HCEC 1CT (cell line): ENCODE data around the gene AK2.
"Not testable (repeated sequence)": the region's sequence is repeated elsewhere in the genome, so short reads cannot be mapped to it uniquely, and the experiment has no call there.

Experiments used
- DNase-seq: peaks from one replicate; pipeline ENCODE4 v3.0.0-alpha.2; 2017

AK2 gene

DNA sequence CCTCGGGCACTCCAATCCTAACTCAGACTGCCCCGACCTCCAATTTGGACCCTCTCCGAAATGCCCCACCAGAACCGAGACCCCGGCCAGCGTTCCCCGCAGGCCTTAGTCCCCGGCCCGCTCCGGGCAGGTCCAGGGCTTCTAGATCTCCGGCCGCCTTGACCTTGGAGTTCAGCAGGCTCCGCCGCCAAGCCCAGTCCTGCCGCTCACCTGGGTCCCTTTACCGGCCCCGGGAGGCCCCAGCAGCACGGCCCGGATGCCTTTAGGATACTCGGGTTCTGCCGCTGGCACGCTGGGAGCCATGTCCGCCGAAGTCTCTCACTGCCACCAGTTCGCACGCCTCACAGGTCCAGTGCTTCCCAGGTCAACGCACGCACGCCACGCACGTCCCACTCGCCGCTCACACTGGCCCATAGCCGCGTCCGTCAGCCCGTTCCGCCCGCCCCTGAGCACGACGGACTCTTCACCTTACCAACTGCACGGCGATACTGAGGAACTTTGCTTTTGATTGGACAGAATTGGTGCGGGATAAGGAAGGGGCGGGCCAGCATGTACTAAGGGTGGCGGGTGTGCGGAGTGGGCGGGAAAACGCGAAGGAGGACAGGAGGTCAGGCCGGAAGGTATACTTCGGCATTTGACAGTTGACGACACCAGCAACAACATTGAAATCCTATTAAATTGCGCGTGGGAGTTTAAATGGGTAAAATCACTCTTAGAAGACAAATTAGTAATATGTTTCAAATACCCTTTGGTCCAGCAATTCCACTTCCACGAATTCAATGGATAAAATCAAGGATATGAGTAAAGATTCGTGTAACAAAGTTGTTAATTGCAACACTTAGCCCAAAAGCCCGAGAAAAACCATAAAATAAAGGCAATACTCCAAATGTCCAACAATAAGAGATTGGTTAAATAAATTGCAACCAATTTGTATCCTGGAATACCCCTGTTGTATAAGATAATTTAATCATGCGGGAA is at the start of gene AK2:
TSS of gene AK2 (minus strand) at position 358 of the 978 bp plus-strand sequence. CDS start at position 303, 55 bp downstream.
- peak; percentile 98 for DNase-seq

GRCh38 chr1:33086384-33086850 is 49.7 kb upstream of the AK2 start:
- DNase-seq, result peak; percentile 65

- no peak for DNase-seq
Observed at GRCh38 chr1:33085332-33085731, 48.6 kb upstream of the AK2 start.

DNA sequence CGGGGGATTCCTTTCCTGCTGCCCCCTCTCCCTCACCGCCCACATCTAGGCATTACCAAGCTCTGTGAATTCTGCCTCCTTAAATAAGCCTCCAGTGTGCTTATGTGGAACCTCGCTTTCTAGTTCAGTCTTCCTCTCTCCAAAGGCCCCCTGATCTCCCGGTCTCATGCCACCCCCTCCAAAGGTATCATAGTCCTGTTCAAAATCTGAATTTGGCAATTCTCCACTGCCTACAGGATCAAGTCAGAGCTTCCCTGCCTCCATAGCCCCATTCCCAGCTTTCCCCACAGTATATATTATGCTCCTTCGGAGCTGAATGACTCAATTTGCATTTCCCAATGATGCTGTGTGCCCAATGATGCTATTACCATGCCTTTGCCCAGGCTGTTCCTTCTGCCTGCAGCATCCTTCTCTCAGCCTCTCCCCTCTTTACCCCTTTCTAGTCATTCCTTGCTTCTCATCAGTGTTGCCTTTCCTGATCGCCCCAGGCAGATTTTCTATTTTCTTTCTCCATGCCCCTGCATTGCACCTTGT is 46.0 kb upstream of the AK2 start:
- DNase-seq, result peak; percentile 30

GRCh38 chr1:33081554-33082305 is 45.0 kb upstream of the AK2 start:
- DNase-seq, result no peak

GRCh38 chr1:33080885-33081553 is 44.3 kb upstream of the AK2 start, which contains the start of gene AZIN2:
AZIN2 (plus strand) TSS chr1:33081153; CDS start chr1:33082250, 1,097 bp downstream.
- DNase-seq, result peak; percentile 85

DNA sequence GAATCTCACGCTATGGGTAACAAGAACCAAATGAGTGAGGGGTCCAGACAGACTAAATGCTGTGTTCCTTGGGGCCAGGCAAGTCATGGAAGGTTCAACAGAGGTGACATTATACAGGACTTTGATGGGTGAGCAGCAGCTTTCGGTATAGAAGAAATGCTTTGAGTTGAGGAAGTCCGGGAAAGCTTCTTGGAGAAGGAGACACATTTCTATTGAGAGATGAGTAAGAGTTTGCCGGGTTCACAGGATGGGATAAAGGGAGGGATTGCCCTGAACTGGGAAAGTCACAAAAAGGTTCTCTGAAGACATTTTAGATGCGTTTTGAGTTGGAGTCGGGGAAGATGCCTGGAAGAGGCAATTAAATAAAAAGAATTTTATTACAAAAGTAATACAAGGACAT is 43.7 kb upstream of the AK2 start:
- DNase-seq, result peak; percentile 21

GRCh38 chr1:33078030-33078591 is 41.4 kb upstream of the AK2 start:
- no peak for DNase-seq

DNA sequence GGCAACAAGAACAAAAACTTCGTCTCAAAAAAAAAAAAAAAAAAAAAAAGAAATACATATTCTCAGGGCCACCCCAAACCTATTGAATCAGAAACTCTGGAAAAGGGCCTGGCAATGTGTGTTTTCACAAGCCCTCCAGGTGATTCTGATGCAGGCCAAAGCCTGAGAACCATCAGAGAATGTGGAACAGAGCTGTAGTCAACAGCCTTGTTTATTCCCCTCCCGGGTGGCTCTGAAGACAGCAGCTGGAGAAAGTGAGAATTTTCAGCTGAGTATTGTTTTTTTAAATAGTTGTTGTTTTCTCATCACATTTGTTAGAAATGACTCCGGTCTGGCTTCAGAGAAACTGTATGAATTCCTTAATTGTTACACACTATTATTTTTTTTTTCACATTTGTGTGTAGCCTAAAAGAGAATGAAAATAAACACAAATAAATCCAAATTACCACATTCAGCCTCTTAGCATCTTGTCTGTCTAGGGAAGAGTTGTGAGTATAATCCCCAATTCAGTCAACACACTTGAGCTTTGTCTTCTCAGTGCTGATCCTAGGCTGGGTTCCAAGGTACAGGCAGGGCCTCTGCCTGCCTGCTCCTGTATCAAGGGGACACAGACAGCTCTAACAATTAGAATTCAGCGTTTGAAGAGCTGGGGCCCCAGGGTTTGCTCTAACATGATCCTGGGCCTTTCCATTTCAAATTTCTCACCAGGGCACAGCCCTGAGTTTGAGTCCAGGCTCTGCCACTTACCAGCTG is 37.7 kb upstream of the AK2 start:
- no peak for DNase-seq

GRCh38 chr1:33072707-33073106 is 36.0 kb upstream of the AK2 start:
- DNase-seq, result peak; percentile 26

DNA sequence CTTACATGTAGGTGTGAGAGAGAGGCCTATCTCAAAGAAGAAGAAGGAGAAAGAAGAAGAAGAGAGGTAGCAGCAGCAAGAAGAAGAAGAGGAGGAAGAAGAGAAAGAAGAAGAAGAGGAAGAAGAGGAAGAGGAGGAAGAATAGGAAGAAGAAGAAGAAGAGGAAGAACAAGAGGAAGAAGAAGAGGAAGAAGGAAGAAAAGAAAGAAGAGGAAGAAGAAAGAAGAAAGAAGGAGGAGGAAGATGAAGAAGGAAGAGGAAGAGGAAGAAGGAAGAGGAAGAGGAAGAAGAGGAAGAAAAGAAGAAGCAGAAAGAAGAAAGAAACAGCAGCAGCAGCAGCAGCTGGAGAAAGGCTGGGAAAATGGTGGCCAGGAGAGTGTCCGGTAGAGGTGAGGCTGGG is 33.9 kb upstream of the AK2 start:
- DNase-seq, result no peak

DNA sequence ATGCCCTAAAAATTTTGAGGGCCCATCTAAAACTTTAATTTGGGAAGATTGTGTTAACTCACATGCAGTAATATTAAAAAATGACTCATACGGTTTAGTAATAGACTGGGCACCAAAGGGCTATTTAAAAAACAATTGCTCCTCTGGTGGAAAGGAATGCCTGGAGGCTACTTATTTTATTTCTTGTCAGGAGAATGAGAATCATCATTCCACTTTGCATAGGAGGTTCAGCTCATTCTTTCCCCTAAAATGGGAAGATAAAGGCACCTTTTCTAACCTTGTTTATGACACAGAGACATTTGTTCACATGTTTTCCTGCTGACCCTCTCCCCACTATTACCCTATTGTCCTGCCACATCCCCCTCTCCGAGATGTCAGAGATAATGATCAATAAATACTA is 31.4 kb upstream of the AK2 start:
- DNase-seq, result not testable (repeated sequence)

DNA sequence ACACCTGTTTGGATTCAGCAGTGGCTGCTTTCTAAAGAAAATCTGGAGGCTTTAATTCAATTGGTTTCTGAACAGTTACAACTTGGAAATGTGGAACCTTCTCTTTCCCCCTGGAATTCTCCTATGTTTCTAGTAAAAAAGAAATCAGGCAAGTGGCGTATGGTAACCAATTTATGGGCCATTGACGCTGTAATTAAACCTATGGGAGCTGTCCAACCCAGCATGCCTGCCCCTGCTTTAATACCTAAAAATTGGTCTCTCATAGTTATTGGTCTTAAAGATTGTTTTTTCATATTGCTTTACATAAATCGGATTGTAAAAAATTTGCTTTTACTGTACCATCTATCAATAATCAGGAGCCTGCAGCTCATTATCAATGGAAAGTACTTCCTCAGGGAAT is 29.8 kb upstream of the AK2 start:
- DNase-seq, result not testable (repeated sequence)

- DNase-seq, result no peak
Observed at GRCh38 chr1:33065301-33065700, 28.6 kb upstream of the AK2 start.

DNA sequence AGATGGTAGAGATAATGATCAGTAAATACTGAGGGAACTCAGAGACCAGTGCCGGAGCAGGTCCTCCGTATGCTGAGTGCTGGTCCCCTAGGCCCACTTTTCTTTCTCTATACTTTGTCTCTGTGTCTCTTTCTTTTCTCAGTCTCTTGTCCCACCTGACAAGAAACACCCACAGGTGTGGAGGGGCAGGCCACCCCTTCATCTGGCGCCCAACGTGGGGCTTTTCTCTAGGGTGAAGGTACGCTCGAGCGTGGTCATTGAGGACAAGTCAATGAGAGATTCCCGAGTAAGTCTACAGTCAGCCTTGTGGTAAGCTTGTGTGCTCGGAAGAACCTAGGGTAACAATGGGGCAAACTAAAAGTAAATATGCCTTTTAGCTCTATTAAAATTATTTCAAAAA is 27.6 kb upstream of the AK2 start:
- DNase-seq, result not testable (repeated sequence)

DNA sequence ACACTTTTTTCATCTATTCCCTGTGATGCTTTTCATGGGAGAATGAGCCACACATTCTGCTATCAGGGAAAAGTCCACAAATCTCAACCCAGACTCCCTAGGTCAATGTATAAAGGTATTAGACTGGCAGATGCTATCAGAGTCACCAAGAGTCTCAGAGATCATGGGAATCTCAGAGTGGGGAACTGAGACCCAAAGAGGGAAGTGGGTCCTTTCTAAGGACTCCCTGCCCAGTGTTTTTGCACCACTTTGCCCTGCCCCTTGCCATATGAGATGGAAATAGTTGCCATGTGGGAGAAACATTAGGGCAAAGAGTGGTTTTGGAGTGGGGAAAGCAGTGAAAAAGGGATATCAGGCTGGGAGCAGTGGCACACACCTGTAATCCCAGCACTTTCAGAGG is 25.2 kb upstream of the AK2 start:
- DNase-seq, result no peak

- peak; percentile 87 for DNase-seq
Observed at GRCh38 chr1:33060579-33061083, 23.9 kb upstream of the AK2 start.

GRCh38 chr1:33057095-33057494 is 20.4 kb upstream of the AK2 start:
- no peak for DNase-seq

- DNase-seq, result no peak
Observed at GRCh38 chr1:33056426-33056825, 19.7 kb upstream of the AK2 start.

DNA sequence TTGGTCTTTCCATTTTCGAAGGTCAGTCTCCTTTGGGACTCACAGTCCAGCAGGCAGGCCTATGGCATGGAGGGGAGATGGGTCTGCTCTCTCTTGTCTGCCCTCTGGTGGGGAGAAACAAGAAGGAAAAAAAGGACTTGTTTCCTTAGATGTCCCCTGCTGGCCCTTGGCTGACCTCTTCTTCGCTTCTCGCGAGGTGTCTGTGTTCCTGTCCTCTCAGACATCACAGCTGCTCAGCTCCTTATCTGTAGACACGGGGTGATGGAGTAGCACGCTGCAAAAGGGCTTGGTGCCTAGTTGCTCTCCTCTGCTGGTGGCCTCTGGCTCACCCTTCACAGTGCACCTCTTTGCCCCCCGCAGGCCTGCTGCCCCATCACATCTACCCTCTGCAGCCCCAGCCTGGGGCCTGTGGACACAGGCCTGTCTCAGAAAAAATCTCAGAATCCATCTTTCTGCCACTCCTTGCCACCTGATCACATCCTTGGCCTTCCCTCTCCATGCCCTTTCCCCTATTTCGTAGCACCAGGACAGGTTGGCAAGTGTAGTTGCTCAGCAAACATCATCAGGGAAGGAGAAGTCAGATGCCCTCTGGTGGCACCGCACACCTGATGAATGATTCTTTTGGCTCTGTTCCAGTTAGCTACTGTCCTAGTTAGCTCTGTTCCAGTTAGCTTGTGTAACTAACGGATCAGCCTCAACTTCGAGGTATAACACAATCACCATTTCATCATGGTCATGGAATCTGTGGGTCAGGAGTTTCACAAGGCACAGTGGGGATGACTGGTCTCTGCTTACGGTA is 18.7 kb upstream of the AK2 start:
- DNase-seq, result peak; percentile 75
